Measurements from ENCODE around the gene SELENOP. TPM values are rescaled to one million over a fixed set of nuclear protein-coding genes. Genes with fewer than 3 reads are reported as not detected.

SELENOP gene
- total RNA-seq, 1 donor from 2014 or later = 53.7 TPM

DNA sequence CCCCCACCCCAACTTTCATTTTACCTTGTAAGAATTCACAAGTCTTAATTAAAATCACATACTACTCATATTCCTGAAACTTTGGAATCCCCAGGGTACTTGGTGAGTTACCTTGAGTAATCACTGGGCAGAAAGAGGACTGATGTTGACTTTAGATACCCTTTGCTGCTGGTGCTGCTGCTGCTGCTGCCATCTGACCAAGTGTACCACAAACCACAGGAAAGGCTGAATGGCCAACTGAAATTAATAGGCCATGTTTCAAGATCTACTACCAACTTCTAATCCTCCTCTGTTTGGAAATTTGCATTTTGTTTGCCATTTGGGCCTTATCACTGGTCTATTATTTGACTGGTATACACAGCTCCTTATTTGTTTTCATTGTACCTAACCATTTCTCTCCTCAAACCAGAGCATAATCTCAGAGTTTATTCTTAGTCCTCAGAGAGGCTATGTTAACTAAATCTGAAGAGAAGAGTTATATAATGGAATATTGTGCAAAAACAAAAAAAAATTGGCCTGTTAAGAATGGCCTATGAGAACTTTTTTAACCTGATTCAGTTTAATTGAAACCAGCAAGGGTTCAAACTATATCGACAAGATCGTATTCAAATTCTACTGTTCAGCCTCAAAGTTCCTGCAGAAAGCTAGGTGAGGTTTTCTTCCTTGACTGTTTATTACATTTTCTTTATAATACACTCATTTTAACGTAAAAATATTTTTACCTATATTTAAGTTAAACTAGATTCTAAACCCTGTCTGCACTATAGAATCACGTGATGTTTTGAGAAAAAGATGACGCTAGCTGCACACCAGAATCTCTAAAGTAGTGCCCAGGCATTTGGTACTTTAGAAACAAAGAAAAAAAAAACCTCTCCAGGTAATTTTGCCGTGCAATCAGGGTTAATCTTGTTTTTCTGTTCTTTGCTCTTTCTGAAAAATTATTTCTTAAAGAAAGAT, 13.1 kb downstream of the SELENOP start:
- DNase-seq = no peak

DNA sequence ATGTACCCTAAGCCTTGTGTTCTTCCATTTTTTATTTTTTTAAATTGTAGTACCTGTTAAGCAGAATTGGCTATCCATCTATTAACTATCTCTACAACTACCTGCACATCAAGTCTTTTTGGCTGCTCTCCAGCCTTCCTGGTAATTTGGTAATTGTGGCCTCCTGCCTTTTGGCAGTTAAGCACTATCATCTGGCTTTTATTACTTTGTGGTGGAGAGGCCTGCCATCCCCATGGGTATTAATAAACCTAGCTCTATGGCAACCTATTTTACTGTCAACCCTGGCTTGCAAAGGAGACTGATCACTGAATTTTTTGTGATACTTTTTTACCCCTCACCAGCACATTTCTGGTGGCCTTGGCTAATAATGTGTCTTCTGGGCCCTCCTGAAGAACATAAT, 20.5 kb downstream of the SELENOP start:
- no peak for DNase-seq

DNA sequence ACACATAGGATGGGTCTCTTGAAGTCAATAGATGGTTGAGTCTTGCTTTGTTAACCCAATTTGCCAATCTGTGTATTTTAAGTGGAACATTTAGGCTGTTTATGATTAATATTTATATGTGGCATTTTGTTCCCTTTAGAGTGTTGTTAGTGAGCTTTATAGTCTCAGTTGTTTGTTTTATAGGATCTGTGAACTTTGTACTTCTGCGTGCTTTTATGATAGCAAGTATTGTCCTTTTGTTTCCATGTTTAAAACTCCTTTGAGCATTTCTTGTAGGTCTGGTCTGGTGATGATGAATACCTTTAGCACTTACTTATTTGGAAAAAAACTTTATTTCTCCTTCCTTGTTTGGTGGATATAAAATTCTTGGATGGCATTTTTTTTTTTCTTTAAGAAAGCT, 23.8 kb downstream of the SELENOP start:
- DNase-seq = no peak

- no peak for DNase-seq
Observed at GRCh38 chr5:42787073-42787472, 24.6 kb downstream of the SELENOP start.

GRCh38 chr5:42785756-42786155, 25.9 kb downstream of the SELENOP start:
- no peak for DNase-seq

DNA sequence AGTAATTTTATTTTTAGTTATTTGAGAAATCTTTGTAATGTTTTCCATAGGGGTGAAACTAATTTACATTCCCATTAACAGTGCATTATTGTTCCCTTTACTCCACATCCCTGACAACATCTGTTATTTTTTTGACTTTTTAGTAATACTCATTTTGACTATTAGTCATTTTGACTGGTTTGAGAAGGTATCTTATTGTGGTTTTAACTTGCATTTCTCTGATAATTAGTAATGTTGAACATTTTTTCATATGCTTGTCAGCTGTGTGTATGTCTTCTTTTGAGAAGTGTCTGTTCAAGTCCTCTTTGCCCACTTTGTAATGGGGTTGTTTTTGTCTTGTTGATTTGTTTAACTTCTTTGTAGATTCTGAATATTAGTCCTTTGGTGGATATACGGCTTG, 27.6 kb downstream of the SELENOP start:
- DNase-seq = no peak

GRCh38 chr5:42781584-42781983, 30.1 kb downstream of the SELENOP start:
- no peak for DNase-seq

DNA sequence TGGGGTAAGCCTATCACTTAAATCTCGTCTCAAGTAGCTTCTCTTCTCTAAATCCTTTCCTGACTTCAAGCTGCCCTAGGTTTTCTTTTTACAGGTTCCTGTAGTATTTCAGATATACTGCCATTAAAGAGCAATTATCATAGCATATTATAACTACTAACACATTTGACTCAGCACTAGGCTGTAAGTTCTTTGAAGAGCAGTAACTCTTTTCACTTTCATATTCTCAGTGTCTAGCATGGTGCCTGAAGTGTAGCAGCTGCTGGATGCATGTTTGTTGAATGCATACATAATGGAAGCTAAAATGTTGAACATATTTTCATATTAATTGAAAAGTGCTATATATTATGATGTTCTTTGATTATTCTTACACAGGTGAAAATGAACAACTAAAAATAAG, 32.6 kb downstream of the SELENOP start:
- no peak for DNase-seq

GRCh38 chr5:42772265-42772993, 39.3 kb downstream of the SELENOP start:
- no peak for DNase-seq

- DNase-seq = no peak
Observed at GRCh38 chr5:42770003-42770402, 41.7 kb downstream of the SELENOP start.

DNA sequence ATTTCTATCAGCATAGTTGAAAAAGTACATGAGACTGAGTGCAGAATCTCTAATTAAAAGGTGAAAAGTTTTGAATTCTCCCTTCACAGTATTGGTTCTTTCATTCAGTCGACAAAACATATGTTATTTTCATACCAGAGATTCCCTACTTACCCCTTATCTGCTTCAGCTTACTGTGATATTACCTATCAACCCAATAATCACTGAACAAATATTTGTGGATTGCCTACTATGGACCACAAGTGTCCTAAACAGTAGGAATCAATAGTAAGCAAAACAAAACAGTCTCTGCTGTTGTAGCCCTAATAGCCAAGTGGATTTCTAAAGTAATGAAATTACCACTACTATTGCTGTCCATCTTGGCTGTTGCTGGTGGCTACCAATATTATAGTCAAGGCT, 43.6 kb downstream of the SELENOP start:
- DNase-seq = no peak

- DNase-seq = no peak
Observed at GRCh38 chr5:42767491-42768105, 44.1 kb downstream of the SELENOP start.

- DNase-seq = no peak
Observed at GRCh38 chr5:42761791-42762190, 49.9 kb downstream of the SELENOP start.

- no peak for DNase-seq
Observed at GRCh38 chr5:42760426-42760825, 51.3 kb downstream of the SELENOP start.

GRCh38 chr5:42759456-42759855, 52.2 kb downstream of the SELENOP start:
- no peak for DNase-seq

GRCh38 chr5:42756606-42757601, 54.8 kb downstream of the SELENOP start, which contains the start of gene CCDC152:
Gene CCDC152 (plus strand): TSS chr5:42756818. CDS start chr5:42759122, 2,304 bp downstream.
- peak; percentile 10 for DNase-seq

GRCh38 chr5:42753099-42753498, 58.6 kb downstream of the SELENOP start:
- no peak for DNase-seq

GRCh38 chr5:42751044-42751443, 60.6 kb downstream of the SELENOP start:
- DNase-seq = no peak

DNA sequence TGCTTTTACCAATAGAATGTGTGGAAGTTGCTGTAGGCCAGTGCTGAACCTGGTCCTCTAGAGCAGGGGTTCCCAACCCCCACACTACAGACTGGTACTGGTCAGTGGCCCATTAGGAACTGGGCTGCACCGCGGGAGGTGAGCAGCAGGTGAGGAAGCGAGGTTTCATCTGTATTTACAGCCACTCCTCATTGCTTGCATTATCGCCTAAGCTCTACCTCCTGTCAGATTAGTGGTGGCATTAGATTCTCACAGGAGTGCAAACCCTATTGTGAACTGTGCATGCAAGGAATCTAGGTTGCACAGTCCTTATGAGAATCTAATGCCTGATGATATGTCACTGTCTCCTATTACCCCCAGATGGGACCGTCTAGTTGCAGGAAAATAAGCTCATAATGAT, 61.2 kb downstream of the SELENOP start:
- no peak for DNase-seq
